Measurements from ENCODE around the gene NOL9. TPM values are rescaled to one million over a fixed set of nuclear protein-coding genes. Genes with fewer than 3 reads are reported as not detected.

NOL9 gene
- total and polyA plus RNA-seq, 2 of the 13 experiments (the other 11 are each of a cell fraction or from before 2014, with no cell fraction given) = 18.0 to 24.7 TPM

GRCh38 chr1:6601923-6602668 is 47.8 kb upstream of the NOL9 start (continued):
- TF ChIP-seq ZUFSP (CRISPR knock-in tag; IDR thresholded peaks at IDR 0.05; ENCODE audit: borderline replicate concordance) (no peak), IKZF1 (IDR thresholded peaks at IDR 0.05) (no peak), TFAP4 (IDR thresholded peaks at IDR 0.05; ENCODE audit: borderline replicate concordance, low read depth) (0 out of 2 replicates have a peak, but pooled peaks have one; percentile 15), CHD2 (IDR thresholded peaks at IDR 0.05; ENCODE audit: low read depth, low read length) (no peak), GLI4 (CRISPR knock-in tag; IDR thresholded peaks at IDR 0.05; ENCODE audit: borderline replicate concordance) (no peak; the same call in 1 of the 2 replicates), ZNF343 (CRISPR knock-in tag; IDR thresholded peaks at IDR 0.05) (no peak; the same call in 1 of the 2 replicates), MLXIP (CRISPR knock-in tag; IDR thresholded peaks at IDR 0.05; ENCODE audit: borderline replicate concordance) (no peak), ZBTB34 (CRISPR knock-in tag; IDR thresholded peaks at IDR 0.05) (no peak), DPF2 (CRISPR knock-in tag; IDR thresholded peaks at IDR 0.05; ENCODE audit: borderline replicate concordance, low read depth) (no peak), FOXA1 (IDR thresholded peaks at IDR 0.05) (no peak), FOXA1 (CRISPR knock-in tag; IDR thresholded peaks at IDR 0.05) (no peak), STAT6 (CRISPR knock-in tag; IDR thresholded peaks at IDR 0.05; ENCODE audit: borderline replicate concordance) (no peak), ZNF841 (CRISPR knock-in tag; IDR thresholded peaks at IDR 0.05; ENCODE audit: borderline replicate concordance) (no peak), HBP1 (CRISPR knock-in tag; IDR thresholded peaks at IDR 0.05; ENCODE audit: low read depth) (no peak)
